Stimulated activated CD8-positive, alpha-beta memory T cell treated with anti-CD3 and anti-CD28 coated beads, Interleukin-4, amount 100 ng/mL, for 24 hours (primary cell): ENCODE results near the gene WTIP.

ENCODE experiments used
- DNase-seq: peaks from one replicate; pipeline ENCODE4 v3.0.0-alpha.2; 2020; ENCODE audit warnings: low read depth

WTIP gene

GRCh38 chr19:34479396-34479795 lies 2.2 kb upstream of the WTIP start:
- DNase-seq: no peak

GRCh38 chr19:34480491-34480890 lies 1.1 kb upstream of the WTIP start:
- no peak for DNase-seq

- no peak for DNase-seq
These were observed 362 bp downstream of the WTIP start for GRCh38 chr19:34481861-34482379.

DNA sequence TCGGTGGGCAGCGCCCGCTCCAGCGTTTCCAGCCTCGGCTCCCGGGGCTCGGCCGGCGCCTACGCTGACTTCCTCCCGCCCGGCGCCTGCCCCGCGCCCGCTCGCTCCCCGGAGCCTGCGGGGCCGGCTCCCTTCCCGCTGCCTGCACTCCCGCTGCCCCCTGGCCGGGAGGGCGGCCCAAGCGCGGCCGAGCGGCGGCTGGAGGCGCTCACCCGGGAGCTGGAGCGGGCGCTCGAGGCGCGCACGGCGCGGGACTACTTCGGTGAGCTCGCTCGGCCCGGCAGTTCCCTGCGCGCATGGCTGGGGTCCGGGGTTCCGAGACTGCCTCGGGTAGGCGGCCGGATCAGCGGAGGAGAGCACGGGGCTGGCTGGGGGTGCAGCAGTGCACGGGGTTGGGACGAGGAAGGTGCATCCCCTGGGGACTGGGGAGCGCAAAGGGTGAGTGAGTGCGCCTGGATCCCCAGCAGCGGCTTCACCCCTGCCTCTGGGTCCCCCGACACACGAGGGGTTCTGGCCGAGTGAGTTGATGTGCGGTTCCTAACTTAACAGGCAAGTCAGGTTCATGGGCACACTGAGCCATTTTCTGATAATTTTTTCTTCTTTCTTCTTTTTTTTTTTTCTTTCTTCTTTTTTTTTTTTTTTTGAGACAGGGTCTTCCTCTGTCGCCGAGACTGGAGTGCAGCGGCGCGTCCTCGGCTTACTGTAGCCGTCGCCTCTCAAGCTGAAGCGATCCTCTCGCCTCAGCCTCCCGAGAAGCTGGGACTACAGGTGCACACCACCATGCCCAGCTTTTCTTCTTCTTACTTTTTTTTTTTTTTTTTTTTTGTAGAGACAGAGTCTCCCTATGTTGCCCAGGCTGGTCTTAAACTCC lies 1.1 kb downstream of the WTIP start:
- DNase-seq: no peak

DNA sequence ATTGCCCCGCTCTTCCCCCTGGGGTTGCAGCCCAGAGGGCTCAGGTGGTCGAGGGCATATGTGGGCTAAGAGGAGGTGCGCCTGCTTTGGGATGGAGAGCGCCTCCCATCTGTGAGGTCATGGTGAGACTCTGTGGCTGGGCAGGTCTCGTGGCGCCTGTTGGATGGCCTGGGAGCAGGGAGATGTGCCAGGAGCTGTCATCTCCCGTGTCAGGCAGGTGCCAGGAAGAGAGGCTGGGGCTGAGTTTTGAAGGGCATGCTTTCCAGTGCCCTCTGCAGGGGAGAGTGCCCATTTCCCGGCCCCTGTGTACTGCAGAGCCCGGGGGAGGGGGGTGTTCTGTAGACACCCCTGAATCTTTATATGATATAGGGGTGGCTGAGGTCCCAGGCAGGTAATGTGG lies 2.8 kb downstream of the WTIP start:
- no peak for DNase-seq

GRCh38 chr19:34485831-34486230 lies 4.3 kb downstream of the WTIP start:
- no peak for DNase-seq

DNA sequence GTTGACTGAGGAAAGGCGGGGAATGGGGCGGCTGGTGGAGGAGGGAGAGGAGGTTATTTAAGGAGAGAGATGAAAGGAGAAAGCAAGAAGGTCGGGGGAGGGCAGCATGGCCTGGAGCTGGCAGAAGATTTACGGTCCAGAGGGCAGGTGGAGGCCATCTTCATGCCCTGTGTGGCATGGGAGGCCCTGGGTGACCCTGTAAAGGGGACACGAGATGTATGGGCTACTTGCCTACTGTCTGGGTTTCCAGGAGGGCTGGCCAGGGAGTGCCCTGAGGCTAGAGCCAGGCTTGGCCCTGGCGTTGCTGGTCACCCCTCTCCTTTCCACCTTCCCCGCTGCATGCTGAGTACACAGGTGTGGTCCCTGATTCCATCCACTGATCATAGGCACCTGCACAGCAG lies 6.1 kb downstream of the WTIP start:
- no peak for DNase-seq

GRCh38 chr19:34489175-34489574 lies 7.6 kb downstream of the WTIP start:
- DNase-seq: no peak

DNA sequence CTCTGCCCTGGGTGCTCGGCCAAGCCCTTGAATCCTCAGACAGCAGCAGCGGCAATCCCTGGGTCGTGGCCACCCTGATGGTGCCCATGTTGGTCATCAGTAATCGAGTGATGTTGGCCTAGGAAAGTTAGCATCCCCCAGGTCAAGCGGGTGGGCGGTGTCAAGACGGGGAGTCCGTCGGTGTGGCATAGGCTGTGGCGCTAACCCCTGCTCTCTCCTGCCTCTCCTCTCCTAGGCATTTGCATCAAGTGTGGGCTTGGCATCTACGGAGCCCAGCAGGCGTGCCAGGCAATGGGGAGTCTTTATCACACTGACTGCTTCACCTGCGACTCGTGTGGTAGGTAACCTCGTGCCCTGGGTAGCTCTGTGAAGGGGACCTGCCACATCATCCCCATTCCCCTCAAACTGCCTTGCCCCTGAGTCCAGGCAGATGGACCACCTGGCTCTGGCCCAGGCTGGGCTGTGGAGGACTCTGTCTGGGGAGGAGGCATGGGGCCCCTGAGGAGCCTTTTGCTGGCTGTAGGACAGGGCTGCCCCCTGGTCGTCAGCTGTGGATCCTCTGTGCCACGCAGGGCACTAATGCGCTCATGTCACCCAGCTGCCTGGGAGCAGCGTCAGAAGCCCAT lies 8.7 kb downstream of the WTIP start:
- no peak for DNase-seq

DNA sequence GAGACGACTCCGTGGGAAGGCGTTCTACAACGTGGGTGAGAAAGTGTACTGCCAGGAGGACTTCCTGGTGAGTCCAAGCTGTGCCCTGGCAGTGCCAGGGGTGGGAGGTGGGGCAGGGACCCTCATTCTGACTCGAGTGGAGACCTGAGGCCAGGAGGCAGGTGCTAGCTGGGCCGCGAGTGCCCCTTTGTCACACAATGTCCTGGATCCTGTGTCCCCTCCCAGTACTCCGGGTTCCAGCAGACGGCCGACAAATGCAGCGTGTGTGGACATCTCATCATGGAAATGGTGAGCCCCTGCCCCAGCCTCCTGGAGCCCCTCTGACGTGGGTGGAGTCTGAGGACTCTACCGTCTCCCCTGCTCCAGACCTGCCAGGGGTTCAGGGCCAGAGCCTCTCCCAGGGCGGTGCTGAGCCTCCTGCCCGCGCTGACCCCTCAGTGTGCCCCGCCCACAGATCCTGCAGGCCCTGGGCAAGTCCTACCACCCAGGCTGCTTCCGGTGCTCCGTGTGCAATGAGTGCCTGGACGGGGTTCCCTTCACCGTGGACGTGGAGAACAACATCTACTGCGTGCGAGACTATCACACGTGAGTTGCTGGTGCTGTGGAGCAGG lies 11.6 kb downstream of the WTIP start:
- DNase-seq: no peak

DNA sequence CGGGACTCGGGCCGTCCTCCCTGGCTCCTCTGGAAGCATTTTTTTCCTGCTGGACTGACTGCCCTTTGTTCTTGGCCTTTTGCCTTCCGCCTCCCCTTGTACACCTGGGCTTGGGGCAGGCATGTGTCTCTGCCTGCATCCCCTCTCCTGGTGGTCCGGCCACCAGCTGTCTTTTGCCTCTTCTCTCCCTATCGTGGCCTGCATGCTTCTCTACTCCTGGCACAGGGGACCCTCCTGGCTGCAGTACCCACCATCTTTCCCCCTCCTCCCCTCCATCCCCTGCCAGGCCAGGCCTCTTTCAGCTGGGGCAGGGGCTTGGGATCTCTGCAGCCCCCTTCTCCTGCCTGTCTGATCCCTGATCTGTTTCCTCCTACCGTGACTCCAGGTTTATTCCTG lies 12.1 kb downstream of the WTIP start:
- DNase-seq: no peak

DNA sequence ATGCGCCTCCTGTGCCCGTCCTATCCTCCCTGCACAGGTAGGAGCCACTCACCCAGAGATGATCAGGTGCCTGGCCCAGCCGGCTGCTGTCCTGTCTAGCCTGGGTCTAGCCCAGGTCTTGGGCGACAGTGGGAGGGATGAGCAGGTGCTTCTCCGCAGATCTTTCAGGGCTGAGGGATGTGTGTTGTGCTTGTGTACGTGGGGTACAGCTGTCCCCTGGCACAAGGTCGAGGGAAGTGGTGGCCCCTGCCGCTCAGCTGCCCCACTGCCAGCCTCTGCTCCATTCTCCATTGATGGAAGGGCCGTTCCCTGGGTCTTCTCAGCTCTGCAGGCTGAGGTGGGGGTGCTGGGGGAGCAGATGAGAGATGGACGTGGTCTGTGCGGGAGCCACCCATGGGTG lies 13.0 kb downstream of the WTIP start:
- no peak for DNase-seq

- DNase-seq: no peak
These were observed 13.9 kb downstream of the WTIP start for GRCh38 chr19:34495416-34495815.

- no peak for DNase-seq
These were observed 15.7 kb downstream of the WTIP start for GRCh38 chr19:34497112-34497805.

DNA sequence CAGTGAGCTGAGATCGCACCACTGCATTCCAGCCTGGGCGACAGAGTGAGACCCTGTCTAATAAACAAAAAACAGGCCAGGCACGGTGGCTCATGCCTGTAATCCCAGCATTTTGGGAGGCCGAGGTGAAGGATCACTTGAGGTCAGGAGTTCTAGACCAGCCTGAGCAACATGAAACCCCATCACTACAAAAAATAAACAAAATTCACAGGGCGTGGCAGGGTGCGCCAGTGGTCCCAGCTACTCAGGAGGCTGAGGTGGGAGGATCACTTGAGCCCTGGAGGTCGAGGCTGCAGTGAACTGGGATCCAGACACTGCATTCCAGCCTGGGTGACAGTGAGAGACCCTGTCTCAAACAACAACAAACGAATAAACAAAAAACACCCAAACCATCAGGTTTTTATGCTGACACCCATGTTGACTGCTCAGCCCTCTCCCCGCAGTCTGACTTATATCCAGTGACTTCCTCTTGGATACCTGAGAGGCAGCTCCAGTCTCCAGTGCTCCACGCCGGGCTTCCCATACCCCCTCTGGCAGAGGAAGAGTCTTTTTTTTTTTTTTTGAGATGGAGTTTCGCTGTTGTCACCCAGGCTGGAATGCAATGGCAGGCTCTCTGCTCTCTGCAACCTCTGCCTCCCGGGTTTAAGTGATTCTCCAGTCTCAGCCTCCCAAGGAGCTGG lies 17.7 kb downstream of the WTIP start:
- DNase-seq: no peak

GRCh38 chr19:34500656-34501120 lies 19.1 kb downstream of the WTIP start:
- no peak for DNase-seq

DNA sequence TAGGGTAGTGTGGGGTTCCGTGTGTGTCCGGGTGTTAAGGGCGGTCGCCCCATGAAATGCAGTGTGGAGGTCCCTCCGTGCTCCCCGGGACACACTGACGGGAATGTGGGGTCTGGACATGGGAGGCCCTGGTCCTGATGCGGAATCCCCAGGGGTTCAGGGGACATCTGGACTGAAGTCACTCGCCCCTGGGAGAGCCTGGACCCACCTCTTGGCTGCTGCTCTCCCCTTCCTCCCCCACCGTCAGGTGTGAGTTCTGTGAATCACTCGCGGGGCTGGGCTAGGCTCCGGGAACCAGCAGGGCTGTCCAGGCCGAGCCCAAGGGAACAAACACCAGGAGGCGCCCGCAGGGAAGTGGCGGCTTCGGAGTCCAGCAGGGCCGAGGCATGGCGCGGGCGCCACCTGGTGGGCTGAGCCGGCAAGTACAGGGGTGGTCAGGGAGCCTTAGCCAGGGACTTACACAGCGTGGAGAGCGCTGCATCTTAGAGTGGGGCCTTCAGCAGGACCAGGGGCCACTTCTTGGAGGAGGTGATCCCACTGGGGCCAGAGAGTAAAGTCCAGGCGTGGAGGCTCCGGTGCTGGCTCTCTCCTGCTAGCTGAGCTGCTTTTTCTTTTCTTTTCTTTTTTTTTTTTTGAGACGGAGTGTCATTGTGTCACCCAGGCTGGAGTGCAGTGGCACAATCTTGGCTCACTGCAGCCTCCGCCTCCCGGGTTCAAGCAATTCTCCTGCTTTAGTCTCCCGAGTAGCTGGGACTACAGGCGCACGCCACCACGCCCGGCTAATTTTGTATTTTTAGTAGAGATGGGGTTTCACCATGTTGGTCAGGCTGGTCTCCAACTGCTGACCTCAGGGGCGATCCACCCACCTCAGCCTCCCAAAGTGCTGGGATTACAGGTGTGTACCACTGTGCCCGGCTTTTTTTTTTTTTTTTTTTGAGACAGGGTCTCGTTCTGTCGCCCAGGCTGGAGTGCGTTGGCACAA lies 20.1 kb downstream of the WTIP start:
- DNase-seq: peak; percentile 78

DNA sequence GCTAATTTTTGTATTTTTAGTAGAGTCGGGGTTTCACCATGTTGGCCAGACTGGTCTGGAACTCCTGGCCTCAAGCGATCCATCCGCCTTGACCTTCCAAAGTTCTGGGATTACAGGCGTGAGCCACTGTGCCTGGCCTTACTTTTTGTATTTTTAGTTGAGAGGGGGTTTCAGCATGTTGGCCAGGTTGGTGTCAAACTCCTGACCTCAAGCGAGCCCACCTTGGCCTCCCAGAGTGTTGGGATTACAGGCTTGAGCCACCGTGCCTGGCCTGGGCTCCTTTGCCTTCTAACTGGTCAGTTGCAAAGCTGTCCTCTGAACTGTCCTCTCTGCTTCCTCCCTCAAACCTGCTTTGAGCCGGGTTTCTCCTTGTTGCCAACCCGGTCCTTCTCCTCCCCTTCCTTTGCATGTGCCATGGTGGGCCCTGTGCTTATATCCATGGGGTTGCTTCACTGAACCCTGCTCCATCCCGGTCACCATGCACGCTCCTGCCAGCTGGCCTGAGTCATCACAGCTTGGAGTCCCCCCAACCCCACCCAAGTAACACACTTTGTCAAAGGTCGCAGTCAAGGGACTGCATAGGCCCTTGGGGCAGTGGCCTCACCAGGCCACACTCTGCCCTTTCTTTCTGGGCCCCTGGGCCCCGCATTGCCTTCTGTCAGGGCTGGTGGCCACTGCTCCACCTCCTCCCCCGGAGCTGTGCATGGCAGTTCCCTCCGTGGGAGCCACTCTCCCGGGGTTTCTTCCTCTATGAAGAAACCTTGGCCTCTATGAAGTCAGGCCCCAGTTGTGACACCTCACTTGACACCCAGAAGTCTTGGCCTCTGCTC lies 21.2 kb downstream of the WTIP start:
- no peak for DNase-seq

GRCh38 chr19:34503531-34504272 lies 22.1 kb downstream of the WTIP start:
- DNase-seq: no peak
